NOMO-1 treated with dmso at 0.1 percent for 144 hours (cell line): ENCODE data around the gene BEND4.

Experiments used
- DNase-seq: peaks from one replicate; lab custom pipeline; 2025; ENCODE audit not compliant: unreplicated experiment; lab: John Stamatoyannopoulos, UW

The BEND4 gene

DNA sequence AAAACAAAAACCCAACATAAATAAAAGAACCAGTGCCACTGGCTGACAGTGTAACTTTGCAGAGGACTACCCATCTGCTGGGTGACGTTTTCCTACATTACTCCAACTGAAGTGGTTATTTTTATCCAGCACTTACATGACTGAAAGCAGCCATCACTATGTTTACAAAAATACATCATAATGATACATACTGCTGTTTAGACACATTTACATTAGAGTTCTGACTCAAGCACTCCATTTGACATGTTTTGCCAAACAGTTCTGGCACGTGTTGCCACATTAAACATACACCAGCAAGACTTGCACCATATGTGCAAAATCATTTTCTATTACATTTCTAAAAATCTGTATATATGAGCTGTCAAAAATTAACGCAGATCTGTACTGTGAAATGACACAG is 39.6 kb downstream of the BEND4 start:
- DNase-seq = no peak

DNA sequence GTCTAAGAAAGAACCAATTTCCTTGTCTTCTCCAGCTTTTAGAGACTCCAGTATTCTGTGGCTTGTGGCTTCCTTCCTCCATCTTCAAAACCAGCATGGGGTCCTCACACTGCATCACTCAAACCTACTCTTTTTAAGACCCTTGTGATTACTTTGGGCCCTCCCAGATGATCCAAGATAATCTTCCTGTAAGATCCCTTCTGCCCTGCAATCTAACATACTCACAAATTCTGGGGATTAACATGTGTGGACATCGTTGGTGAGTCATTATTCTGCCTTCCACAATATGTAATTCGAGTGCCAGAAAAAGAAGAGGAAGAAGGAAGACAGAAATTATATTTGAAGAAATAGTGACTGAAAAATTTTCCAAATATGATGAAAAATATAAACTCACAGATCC is 47.9 kb downstream of the BEND4 start:
- no peak for DNase-seq

DNA sequence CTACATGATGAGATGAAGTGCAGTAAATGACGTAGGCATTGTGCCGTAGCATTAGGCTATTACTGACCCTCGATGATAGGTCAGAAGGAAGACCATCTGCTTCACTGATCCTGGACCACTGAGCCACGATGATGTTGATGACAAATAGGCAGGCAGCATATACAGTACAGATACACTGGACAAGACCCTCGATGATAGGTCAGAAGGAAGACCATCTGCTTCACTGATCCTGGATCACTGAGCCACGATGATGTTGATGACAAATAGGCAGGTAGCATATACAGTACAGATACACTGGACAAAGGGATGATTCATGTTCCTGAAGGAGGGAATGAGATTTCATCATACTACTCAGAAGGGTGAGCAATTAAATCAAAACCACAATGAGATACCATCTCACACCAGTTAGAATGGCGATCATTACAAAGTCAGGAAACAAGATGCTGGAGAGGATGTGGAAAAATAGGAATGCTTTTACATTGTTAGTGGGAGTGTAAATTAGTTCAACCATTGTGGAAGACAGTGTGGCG is 50.9 kb downstream of the BEND4 start:
- DNase-seq = no peak

DNA sequence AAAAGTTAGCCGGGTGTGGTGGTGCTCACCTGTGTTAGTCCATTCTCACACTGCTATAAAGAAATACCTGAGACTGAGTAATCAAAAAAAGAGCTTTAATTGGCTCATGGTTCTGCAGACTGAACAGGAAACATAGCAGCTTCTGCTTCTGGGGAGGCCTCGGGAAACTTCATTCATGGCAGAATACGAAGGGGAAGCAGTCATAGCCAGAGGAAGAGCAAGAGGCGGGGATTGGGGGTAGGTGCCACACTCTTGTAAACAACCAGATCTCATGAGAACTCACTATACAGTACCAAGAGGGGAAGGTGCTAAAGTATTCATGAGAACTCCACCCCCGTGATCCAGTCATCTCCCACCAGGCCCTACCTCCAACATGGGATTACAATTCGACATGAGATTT is 64.1 kb downstream of the BEND4 start:
- no peak for DNase-seq

DNA sequence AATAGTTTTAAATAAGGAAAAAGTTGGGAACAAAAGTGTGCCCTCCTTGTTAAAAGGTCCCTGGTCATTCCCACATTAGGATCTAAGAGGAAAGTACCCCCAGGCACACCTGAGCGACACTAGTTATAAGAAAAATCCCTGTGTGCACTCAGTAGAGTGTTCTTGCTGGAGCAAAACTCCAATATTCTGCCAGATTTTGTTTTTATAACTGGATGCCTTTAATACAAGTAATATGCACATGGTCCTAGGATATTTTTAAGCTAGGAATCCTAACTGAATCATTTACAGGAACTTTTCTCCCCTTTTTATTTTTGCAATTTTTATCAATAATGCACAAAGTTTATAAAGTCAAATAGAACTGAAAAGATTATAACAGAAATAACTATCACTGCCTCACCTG is 68.6 kb downstream of the BEND4 start:
- no peak for DNase-seq

DNA sequence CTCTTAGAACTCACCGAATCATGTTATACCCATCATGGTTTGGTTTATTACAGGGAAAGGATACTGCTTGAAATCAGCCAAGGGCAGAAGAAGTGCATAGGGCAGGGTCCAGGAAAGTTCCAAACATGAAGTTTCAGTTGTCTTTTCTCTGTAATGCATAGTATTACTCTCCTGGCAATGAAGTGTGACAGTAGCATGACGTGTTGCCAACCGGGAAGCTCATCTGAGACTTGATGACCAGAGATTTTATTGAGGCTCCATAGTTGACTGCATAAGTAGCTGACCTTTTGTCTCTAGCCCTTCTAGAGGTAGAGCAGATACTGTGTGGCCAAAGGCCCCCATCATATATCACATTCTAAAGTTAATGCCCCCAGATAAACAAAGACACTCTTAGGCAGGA is 72.1 kb downstream of the BEND4 start:
- DNase-seq = no peak

DNA sequence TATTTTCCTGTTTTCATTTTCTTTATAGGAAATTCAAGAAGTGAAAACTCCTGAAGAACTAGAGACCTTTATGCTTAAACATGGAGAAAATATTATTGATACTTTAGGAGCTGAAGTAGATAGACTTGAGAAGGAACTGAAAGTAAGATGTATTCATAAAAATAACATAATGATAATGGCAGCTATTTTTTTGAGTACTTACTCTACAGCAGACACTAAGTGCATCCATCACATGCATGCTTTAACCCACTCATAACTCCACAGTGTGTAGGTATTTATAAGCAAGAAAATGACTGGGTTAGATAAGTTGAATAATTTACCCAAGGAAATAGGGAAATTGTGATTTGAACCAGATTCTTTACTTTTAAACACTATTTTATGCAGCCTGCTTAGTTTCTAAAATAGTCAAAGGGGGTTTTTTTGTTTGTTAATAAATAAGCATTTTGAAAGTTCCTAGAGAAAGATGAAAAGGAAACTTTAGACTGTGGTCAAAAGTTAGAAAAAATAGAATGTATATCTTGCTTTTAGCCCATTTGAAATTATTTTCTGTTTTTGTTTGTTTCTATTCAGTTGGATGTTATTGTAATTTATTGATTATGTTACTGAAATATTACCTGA is 74.2 kb downstream of the BEND4 start:
- no peak for DNase-seq

DNA sequence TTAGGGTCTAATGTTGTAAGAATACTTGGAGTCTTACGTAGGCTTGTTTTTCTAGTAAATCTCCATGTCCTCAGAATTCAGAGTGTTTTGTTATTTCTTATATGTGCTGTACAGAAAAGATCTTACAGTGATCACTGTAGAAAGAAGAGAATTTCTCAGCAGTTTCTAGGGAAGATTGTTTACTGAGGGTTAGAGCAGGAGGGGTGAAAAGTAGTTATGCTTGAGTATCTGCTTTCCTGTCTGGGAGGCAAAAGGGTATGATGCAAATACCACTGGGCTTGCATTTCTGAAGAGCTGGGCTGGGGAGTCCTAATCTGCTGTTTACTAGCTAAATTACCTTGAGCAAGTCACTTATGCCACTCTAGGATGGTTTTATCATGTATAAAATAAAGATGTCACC is 78.2 kb downstream of the BEND4 start:
- no peak for DNase-seq

DNA sequence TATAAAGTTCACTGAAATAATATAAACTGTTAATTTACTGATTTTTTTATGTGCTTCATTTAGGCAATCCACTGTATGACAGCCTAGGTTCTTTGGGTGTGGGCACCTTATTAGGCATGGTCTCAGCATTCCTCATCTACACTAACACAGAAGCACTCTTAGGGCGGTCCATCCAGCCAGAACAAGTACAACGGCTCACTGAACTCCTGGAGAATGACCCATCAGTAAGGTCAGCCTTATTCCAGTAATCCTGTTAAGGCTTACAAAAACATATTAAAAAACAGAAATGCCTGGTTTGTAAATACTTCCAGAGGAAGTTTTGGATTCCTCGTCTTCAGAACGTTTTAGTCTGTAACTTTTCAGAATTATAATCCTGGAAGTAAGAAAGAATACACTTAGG is 82.0 kb downstream of the BEND4 start:
- no peak for DNase-seq

DNA sequence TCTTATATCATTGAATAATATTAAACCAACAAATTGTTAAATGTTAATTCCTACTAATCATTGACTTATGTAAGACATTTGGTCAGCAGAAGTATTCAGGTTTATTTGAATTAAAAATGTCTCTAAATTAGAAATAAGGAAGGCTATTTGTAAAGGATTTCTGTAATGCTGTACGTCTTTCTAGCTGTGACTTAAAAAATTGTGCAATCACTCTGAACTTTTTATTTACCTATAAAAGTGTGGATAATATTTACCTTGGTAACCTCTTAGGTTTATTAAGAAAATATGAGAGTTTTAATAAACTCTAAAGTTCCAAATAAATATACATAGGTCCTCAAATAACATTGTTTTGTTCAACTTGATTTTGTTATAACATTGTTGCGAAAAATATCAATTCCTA is 85.2 kb downstream of the BEND4 start:
- DNase-seq = no peak

DNA sequence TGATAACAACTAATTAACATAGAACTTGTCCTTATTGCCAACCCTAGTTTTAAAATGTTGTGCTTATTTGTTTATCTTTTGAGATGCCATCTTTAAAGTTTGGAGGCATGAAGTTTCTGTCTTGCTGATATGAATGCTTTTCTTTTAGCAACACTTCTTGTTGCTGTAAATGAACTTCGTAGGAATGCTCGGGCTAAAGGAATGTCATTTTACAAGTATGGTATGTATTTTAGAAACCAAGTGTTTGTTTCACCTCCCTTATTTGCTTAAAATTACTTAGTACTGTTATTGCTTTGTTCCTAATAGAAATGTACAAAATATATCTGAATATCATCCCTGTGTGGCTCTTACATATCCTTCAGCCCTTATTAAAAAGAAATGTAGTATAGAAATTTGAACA is 86.1 kb downstream of the BEND4 start:
- DNase-seq = no peak
